K562 (cell line): Measurements from ENCODE around the gene PLPPR2. TPM values are rescaled to one million over a fixed set of nuclear protein-coding genes. Genes with fewer than 3 reads are reported as not detected.

Experiments used
- CTBP1 ChIP-seq: fragments of 450-650 bp; IDR thresholded peaks from 2 replicates; pipeline ENCODE4 v1.6.1; 2016; ENCODE audit warnings: borderline replicate concordance
- CXXC5 ChIP-seq: fragments of 250-450 bp; sonication (Bioruptor Pico); IDR thresholded peaks from 2 replicates; pipeline ENCODE4 v1.8.0; 2022; ENCODE audit warnings: inconsistent platforms, mild to moderate bottlenecking, moderate library complexity
- E2F5 ChIP-seq: sonication (generic); formaldehyde crosslinking; IDR thresholded peaks from 2 replicates; pipeline ENCODE4 v1.8.0; 2022; ENCODE audit warnings: mild to moderate bottlenecking, missing genetic modification reagents
- EGR1 ChIP-seq: fragments of 450-650 bp; conservative IDR thresholded peaks from 2 replicates; pipeline ENCODE4 v1.6.1; 2017; ENCODE audit warnings: mild to moderate bottlenecking
- FIP1L1 ChIP-seq: fragments of 200-400 bp; formaldehyde crosslinking; IDR thresholded peaks from 2 replicates; pipeline ENCODE4 v1.6.1; 2018; ENCODE audit warnings: mild to moderate bottlenecking, low read depth, low read length; ENCODE audit not compliant: poor library complexity, severe bottlenecking
- FOXJ3 ChIP-seq: sonication (generic); formaldehyde crosslinking; IDR thresholded peaks from 2 replicates; pipeline ENCODE4 v1.4.0; 2020; ENCODE audit warnings: mild to moderate bottlenecking, missing genetic modification reagents
- GATA2 ChIP-seq: sonication (generic); formaldehyde crosslinking; IDR thresholded peaks from 2 replicates; pipeline ENCODE4 v1.4.0; 2020; ENCODE audit warnings: mild to moderate bottlenecking, missing genetic modification reagents
- HCFC1 ChIP-seq: IDR thresholded peaks from 2 replicates; pipeline ENCODE4 v1.6.1; 2012; ENCODE audit warnings: low read depth, low read length, improper control_type of control experiment
- HMG20B ChIP-seq: fragments of 250-450 bp; sonication (Bioruptor Pico); IDR thresholded peaks from 2 replicates; pipeline ENCODE4 v1.5.0; 2021; ENCODE audit warnings: mild to moderate bottlenecking
- HMGN3 ChIP-seq: IDR thresholded peaks from 2 replicates; pipeline ENCODE4 v1.6.1; 2011; ENCODE audit warnings: borderline replicate concordance, low read depth, mild to moderate bottlenecking, mixed read lengths, low read length; ENCODE audit not compliant: insufficient read length; ENCODE audit errors: extremely low read depth
- NFE2 ChIP-seq: IDR thresholded peaks from 2 replicates; pipeline ENCODE4 v1.6.1; 2014; ENCODE audit warnings: antibody characterized with exemption, low read depth
- NFXL1 ChIP-seq: fragments of 450-650 bp; formaldehyde crosslinking; IDR thresholded peaks from 2 replicates; pipeline ENCODE4 v1.4.0; 2021; ENCODE audit warnings: mild to moderate bottlenecking
- SFPQ ChIP-seq: fragments of 200-400 bp; formaldehyde crosslinking; IDR thresholded peaks from 2 replicates; pipeline ENCODE4 v1.6.1; 2017; ENCODE audit warnings: mild to moderate bottlenecking, low read depth, low read length, moderate library complexity
- SP2 ChIP-seq: IDR thresholded peaks from 2 replicates; pipeline ENCODE4 v1.6.1; 2011; ENCODE audit warnings: mild to moderate bottlenecking, low read depth, low read length, moderate library complexity; ENCODE audit not compliant: poor library complexity, severe bottlenecking; ENCODE audit errors: extremely low read depth
- SREBF1 ChIP-seq: fragments of 150-350 bp; IDR thresholded peaks from 2 replicates; pipeline ENCODE4 v1.6.1; 2014; ENCODE audit warnings: antibody characterized with exemption, low read depth, low read length, borderline replicate concordance
- SRSF7 ChIP-seq: fragments of 200-400 bp; formaldehyde crosslinking; optimal IDR thresholded peaks from 2 replicates; pipeline ENCODE3; 2017; ENCODE audit warnings: mild to moderate bottlenecking, low read depth, low read length
- USF1 ChIP-seq: sonication (generic); formaldehyde crosslinking; IDR thresholded peaks from 2 replicates; pipeline ENCODE4 v1.9.0; 2022; ENCODE audit warnings: mild to moderate bottlenecking, missing genetic modification reagents
- ZBTB1 ChIP-seq: sonication (generic); formaldehyde crosslinking; IDR thresholded peaks from 2 replicates; pipeline ENCODE4 v1.8.1; 2023; ENCODE audit warnings: missing genetic modification reagents, low read depth, mild to moderate bottlenecking, borderline replicate concordance
- ZNF184 ChIP-seq: sonication (generic); formaldehyde crosslinking; IDR thresholded peaks from 2 replicates; pipeline ENCODE4 v1.5.0; 2020; ENCODE audit warnings: missing genetic modification reagents
- ZNF384 ChIP-seq: IDR thresholded peaks from 2 replicates; pipeline ENCODE4 v1.6.1; 2012; ENCODE audit warnings: low read depth, low read length, improper control_type of control experiment
- polyA plus RNA-seq, 8 experiments: library from polyadenylated mRNA; depleted of rRNA in 4 of 8; stranded (reverse) in 5 of 8; unstranded in 3 of 8; fragments of >200 nt; fragmentation: Nextera tagmentation in 2 of 8; fragmentation: Illumina TruSeq in 1 of 8; extraction: Ambion mirVana in 2 of 8; extraction: Trizol in 1 of 8; gene quantifications; 2 replicates each; pipeline versions ENCODE4 v1.2.1 to v1.2.3, GENCODE V29; 2011 to 2014; ENCODE audit warnings: inconsistent platforms in 1 of 8, missing spikeins in 1 of 8
- total RNA-seq, 7 experiments: library from RNA; depleted of rRNA in 6 of 7; stranded (reverse); fragments of >200 nt in 6 of 7; fragmentation: Illumina TruSeq in 2 of 7; extraction: Trizol in 2 of 7; gene quantifications; 2 replicates each; pipeline versions ENCODE4 v1.2.1 to v1.2.3, GENCODE V29; 2011 to 2021; ENCODE audit warnings: low replicate concordance in 1 of 7
- TF ChIP-seq, protein P1 (sequence below): sonication (generic); formaldehyde crosslinking; IDR thresholded peaks from 2 replicates; pipeline ENCODE4 v1.8.0; 2022; ENCODE audit warnings: missing genetic modification reagents, mild to moderate bottlenecking, borderline replicate concordance
- TF ChIP-seq, protein P2 (sequence below): fragments of 250-450 bp; sonication (Bioruptor Pico); IDR thresholded peaks from 2 replicates; pipeline ENCODE4 v1.8.0; 2022; ENCODE audit warnings: moderate library complexity, mild to moderate bottlenecking, inconsistent platforms

PLPPR2 gene
- total and polyA plus RNA-seq, 9 of the 15 experiments (the other 6 are each of a cell fraction or from before 2014, with no cell fraction given) = 0.49 to 15.9 (median 3.4) TPM

DNA sequence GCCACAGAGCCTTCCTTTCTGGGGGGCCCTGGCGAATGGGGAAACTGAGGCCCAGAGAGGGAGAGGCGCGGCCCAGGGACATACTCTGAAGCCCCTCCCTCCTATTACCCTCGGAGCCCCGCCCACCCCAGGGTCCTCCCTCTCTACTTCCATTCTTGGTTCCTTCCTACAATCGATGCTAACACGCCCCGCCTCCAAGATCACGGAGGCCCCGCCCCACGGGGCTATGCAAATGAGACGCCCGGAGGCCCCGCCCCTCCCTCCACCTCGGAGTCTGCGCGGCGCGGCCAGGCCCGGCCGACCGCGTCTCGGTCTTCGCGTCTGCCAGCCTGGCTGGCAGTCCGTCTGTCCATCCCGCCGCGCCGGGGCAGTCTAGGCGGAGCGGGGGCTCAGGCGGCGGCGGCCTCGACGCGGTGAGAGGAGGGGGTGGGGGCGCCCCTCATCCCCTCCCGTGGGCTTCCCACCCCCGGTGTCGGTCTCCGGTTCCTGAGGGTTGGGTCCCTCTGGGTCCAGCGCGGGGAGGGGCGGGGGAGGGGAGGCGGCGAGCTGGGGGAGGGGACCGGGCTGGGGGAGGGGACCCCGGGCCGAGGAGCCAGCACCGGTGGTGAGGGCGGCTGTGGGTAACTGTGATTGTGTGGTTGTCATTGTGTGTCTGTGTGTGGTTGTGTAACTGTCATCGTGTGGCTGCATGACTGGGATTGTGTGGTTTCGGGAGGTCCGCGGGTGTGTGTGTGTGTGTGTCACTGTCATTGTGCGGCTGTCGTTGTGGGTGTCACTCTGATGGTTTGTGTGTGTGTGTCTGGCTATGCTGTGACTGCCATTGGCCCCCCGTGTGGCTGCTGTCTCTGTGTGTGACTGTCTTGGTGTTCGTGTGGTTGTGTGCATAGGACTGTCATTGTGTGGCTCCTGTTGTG is at the start of gene PLPPR2 (continued):
- TF ChIP-seq, protein P1, sequence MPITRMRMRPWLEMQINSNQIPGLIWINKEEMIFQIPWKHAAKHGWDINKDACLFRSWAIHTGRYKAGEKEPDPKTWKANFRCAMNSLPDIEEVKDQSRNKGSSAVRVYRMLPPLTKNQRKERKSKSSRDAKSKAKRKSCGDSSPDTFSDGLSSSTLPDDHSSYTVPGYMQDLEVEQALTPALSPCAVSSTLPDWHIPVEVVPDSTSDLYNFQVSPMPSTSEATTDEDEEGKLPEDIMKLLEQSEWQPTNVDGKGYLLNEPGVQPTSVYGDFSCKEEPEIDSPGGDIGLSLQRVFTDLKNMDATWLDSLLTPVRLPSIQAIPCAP (CRISPR knock-in tag) = no peak
- TF ChIP-seq HCFC1 (no peak), USF1 (no peak; the same call in 1 of the 2 replicates), CTBP1 (no peak), NFE2 (no peak), ZNF384 (no peak), GATA2 (no peak), SREBF1 (no peak), SRSF7 (no peak), FIP1L1 (no peak), CXXC5 (peak; percentile 52; the same call in 1 of the 2 replicates), HMGN3 (peak; percentile 72), NFXL1 (no peak), HMG20B (CRISPR knock-in tag) (no peak), E2F5 (CRISPR knock-in tag) (0 out of 2 replicates have a peak, but pooled peaks have one; percentile 34), ZNF184 (CRISPR knock-in tag) (no peak), EGR1 (no peak; the same call in 1 of the 2 replicates), FOXJ3 (CRISPR knock-in tag) (no peak), SP2 (no peak), ZBTB1 (CRISPR knock-in tag) (no peak), SFPQ (no peak)
- TF ChIP-seq, protein P2, sequence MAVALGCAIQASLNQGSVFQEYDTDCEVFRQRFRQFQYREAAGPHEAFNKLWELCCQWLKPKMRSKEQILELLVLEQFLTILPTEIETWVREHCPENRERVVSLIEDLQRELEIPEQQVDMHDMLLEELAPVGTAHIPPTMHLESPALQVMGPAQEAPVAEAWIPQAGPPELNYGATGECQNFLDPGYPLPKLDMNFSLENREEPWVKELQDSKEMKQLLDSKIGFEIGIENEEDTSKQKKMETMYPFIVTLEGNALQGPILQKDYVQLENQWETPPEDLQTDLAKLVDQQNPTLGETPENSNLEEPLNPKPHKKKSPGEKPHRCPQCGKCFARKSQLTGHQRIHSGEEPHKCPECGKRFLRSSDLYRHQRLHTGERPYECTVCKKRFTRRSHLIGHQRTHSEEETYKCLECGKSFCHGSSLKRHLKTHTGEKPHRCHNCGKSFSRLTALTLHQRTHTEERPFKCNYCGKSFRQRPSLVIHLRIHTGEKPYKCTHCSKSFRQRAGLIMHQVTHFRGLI = no peak
